ENCODE measurements around the gene SOS1. TPM values are rescaled to one million over a fixed set of nuclear protein-coding genes. Genes with fewer than 3 reads are reported as not detected.

Gene SOS1
- polyA plus RNA-seq, 1 of the 3 experiments (the other 2 are of a cell fraction), result 12.8 TPM

GRCh38 chr2:38975042-38975441 lies 145.8 kb downstream of the SOS1 start:
- no peaks in the 10 kb centered on the region for H3K9me3 ChIP-seq
- TF ChIP-seq SIN3A (IDR thresholded peaks at IDR 0.05; ENCODE audit: borderline replicate concordance, low read depth, low read length) (no peak), RAD21 (IDR thresholded peaks at IDR 0.05; ENCODE audit: low read length) (no peak), NFIC (IDR thresholded peaks at IDR 0.05; ENCODE audit: borderline replicate concordance) (no peak), RXRA (IDR thresholded peaks at IDR 0.05; ENCODE audit: borderline replicate concordance, low read depth) (no peak), YY1 (IDR thresholded peaks at IDR 0.05; ENCODE audit: low read depth) (no peak), NRF1 (IDR thresholded peaks at IDR 0.05; ENCODE audit: low read depth, low read length) (no peak), MXI1 (IDR thresholded peaks at IDR 0.05; ENCODE audit: low read depth, low read length) (no peak), EP300 (IDR thresholded peaks at IDR 0.05; ENCODE audit: borderline replicate concordance in 1 of 2, low read depth in 1 of 2, low read length in 1 of 2) (no peak), FOXJ3 (CRISPR knock-in tag; IDR thresholded peaks at IDR 0.05) (no peak), PBX3 (IDR thresholded peaks at IDR 0.05) (no peak), CHD2 (IDR thresholded peaks at IDR 0.05; ENCODE audit: low read length, partially characterized antibody) (no peak), MEF2A (IDR thresholded peaks at IDR 0.05; ENCODE audit: borderline replicate concordance, low read depth) (no peak), TAF1 (IDR thresholded peaks at IDR 0.05; ENCODE audit: borderline replicate concordance, low read depth, low read length) (no peak), EZH2phosphoT487 (IDR thresholded peaks at IDR 0.05; ENCODE audit: borderline replicate concordance, low read depth) (no peak), IRF3 (IDR thresholded peaks at IDR 0.05; ENCODE audit: low read depth, low read length) (no peak), TEAD4 (IDR thresholded peaks at IDR 0.05; ENCODE audit: borderline replicate concordance, insufficient read depth) (no peak)
- TF ChIP-seq, protein P1, sequence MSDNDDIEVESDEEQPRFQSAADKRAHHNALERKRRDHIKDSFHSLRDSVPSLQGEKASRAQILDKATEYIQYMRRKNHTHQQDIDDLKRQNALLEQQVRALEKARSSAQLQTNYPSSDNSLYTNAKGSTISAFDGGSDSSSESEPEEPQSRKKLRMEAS (IDR thresholded peaks at IDR 0.05; ENCODE audit: low read depth), result no peak
- H3K27me3 ChIP-seq (ENCODE audit: insufficient read depth), result no peaks in the 10 kb centered on the region
- H3K4me2 ChIP-seq, result no peak overlapping the region
- peaks cover 1 to 6% of the 10 kb centered on the region in 2 experiments for H3K36me3 ChIP-seq (replicated peaks in 1 of 2; ENCODE audit: control insufficient read depth in 1 of 2, insufficient read depth in 2 of 2, low read length in 1 of 2)
- H3K9me2 ChIP-seq, result no peaks in the 10 kb centered on the region
- ChIA-PET POLR2A (no interaction called here), CTCF (interaction anchor here (1.5 to 2.1 kb wide), 2 partner anchors 25 to 27 kb away, joined by 3 to 7 read pairs; no protein-coding TSS in a partner anchor)
- no peak overlapping the region for H3K9ac ChIP-seq
- no peak overlapping the region for H3K27ac ChIP-seq (ENCODE audit: low read depth in 2 of 2, low read length in 1 of 2)
- peaks cover 0 to 2% of the 10 kb centered on the region in 2 experiments; a peak in 2 of 4 replicates for H3K4me1 ChIP-seq (ENCODE audit: control insufficient read depth in 1 of 2, insufficient read depth in 2 of 2, low read depth in 1 of 2, low read length in 1 of 2)
- H4K20me1 ChIP-seq (ENCODE audit: insufficient read depth), result no peaks in the 10 kb centered on the region
- DNase-seq, result no peak
- no peaks in the 10 kb centered on the region for H3K79me2 ChIP-seq (ENCODE audit: insufficient read depth)
- H3F3A ChIP-seq (replicated peaks; ENCODE audit: insufficient read depth), result no peaks in the 10 kb centered on the region
- H3K4me3 ChIP-seq (ENCODE audit: low read depth in 2 of 2, low read length in 1 of 2), result no peak overlapping the region
- WGBS (ENCODE audit: low lambda C conversion rate), result 79% methylated on average over 6 of the region's 6 CpGs
- H2AFZ ChIP-seq (ENCODE audit: low read depth), result no peak overlapping the region
